ENCODE data around the gene MAGEF1.

MAGEF1 gene

GRCh38 chr3:184745526-184745925, 33.7 kb upstream of the MAGEF1 start:
- Histone ChIP-seq H3K79me1 (replicated peaks; ENCODE audit: low read length, poor library complexity, severe bottlenecking) (no peaks in the 10 kb centered on the region), H3K4me2 (ENCODE audit: low read length, poor library complexity, severe bottlenecking) (no peak overlapping the region), H2AK5ac (ENCODE audit: low read length, severe bottlenecking) (no peak overlapping the region), H3K23ac (ENCODE audit: low read length in 2 of 2) (no peak overlapping the region), H3K4me3 (ENCODE audit: insufficient read depth in 1 of 2, low read depth in 1 of 2, low read length in 2 of 2) (no peak overlapping the region), H3K36me3 (ENCODE audit: control insufficient read depth in 1 of 2, insufficient read depth in 2 of 2, low read depth in 1 of 2, low read length in 2 of 2) (no peaks in the 10 kb centered on the region), H2BK12ac (ENCODE audit: low read length in 2 of 2) (no peak overlapping the region), H3K4me1 (ENCODE audit: control insufficient read depth, insufficient read depth, low read depth, low read length) (peaks cover 5% of the 10 kb centered on the region), H3K27ac (ENCODE audit: low read length, poor library complexity, severe bottlenecking) (no peak overlapping the region), H3K14ac (ENCODE audit: low read length in 2 of 2) (no peak overlapping the region), H2AFZ (ENCODE audit: low read depth, low read length) (no peak overlapping the region), H4K8ac (ENCODE audit: low read length) (no peak overlapping the region), H2BK120ac (ENCODE audit: low read depth, low read length) (no peak overlapping the region), H2BK5ac (ENCODE audit: low read depth, low read length, poor library complexity, severe bottlenecking) (no peak overlapping the region), H2BK15ac (ENCODE audit: low read depth, poor library complexity, severe bottlenecking) (peak overlapping the region; percentile 40), H3K18ac (ENCODE audit: low read depth in 1 of 2, low read length in 2 of 2) (no peak overlapping the region), H3K27me3 (ENCODE audit: control insufficient read depth in 1 of 2, insufficient read depth in 1 of 2, low read length in 2 of 2) (peaks cover 0 to 23% of the 10 kb centered on the region in 2 experiments), H4K91ac (ENCODE audit: low read length) (no peak overlapping the region), H3K9ac (ENCODE audit: low read length) (no peak overlapping the region), H3K4ac (ENCODE audit: low read depth in 1 of 2, low read length in 2 of 2) (no peak overlapping the region), H3K9me3 (ENCODE audit: control insufficient read depth, low read length) (no peaks in the 10 kb centered on the region)
- no peak for DNase-seq
- 86% methylated on average over 11 of the region's 11 CpGs for WGBS

- no peak overlapping the region for H2AFZ ChIP-seq (ENCODE audit: low read depth, low read length)
- H3K27me3 ChIP-seq (ENCODE audit: control insufficient read depth in 1 of 2, insufficient read depth in 1 of 2, low read length in 2 of 2) = peaks cover 0 to 12% of the 10 kb centered on the region in 2 experiments
- H2BK15ac ChIP-seq (ENCODE audit: low read depth, poor library complexity, severe bottlenecking) = no peak overlapping the region
- H3K4me2 ChIP-seq (ENCODE audit: low read length, poor library complexity, severe bottlenecking) = no peak overlapping the region
- H3K4ac ChIP-seq (ENCODE audit: low read depth in 1 of 2, low read length in 2 of 2) = no peak overlapping the region
- no peak overlapping the region for H2AK5ac ChIP-seq (ENCODE audit: low read length, severe bottlenecking)
- H4K8ac ChIP-seq (ENCODE audit: low read length) = no peak overlapping the region
- H2BK120ac ChIP-seq (ENCODE audit: low read depth, low read length) = no peak overlapping the region
- 100% methylated on average over 1 of the region's 3 CpGs for WGBS
- no peak overlapping the region for H2BK5ac ChIP-seq (ENCODE audit: low read depth, low read length, poor library complexity, severe bottlenecking)
- no peaks in the 10 kb centered on the region for H3K36me3 ChIP-seq (ENCODE audit: control insufficient read depth in 1 of 2, insufficient read depth in 2 of 2, low read depth in 1 of 2, low read length in 2 of 2)
- no peak overlapping the region for H3K23ac ChIP-seq (ENCODE audit: low read length in 2 of 2)
- DNase-seq = no peak
- no peak overlapping the region for H3K9ac ChIP-seq (ENCODE audit: low read length)
- no peaks in the 10 kb centered on the region for H3K79me1 ChIP-seq (replicated peaks; ENCODE audit: low read length, poor library complexity, severe bottlenecking)
- H3K14ac ChIP-seq (ENCODE audit: low read length in 2 of 2) = no peak overlapping the region
- H3K4me1 ChIP-seq (ENCODE audit: control insufficient read depth, insufficient read depth, low read depth, low read length) = peaks cover 9% of the 10 kb centered on the region
- no peak overlapping the region for H3K27ac ChIP-seq (ENCODE audit: low read length, poor library complexity, severe bottlenecking)
- no peak overlapping the region for H3K4me3 ChIP-seq (ENCODE audit: insufficient read depth in 1 of 2, low read depth in 1 of 2, low read length in 2 of 2)
- H2BK12ac ChIP-seq (ENCODE audit: low read length in 2 of 2) = no peak overlapping the region
- no peak overlapping the region for H4K91ac ChIP-seq (ENCODE audit: low read length)
- no peak overlapping the region for H3K18ac ChIP-seq (ENCODE audit: low read depth in 1 of 2, low read length in 2 of 2)
- no peaks in the 10 kb centered on the region for H3K9me3 ChIP-seq (ENCODE audit: control insufficient read depth, low read length)
These were observed 31.4 kb upstream of the MAGEF1 start for GRCh38 chr3:184743248-184743647.

- Histone ChIP-seq H3K4ac (ENCODE audit: low read depth in 1 of 2, low read length in 2 of 2) (no peak overlapping the region), H2BK120ac (ENCODE audit: low read depth, low read length) (no peak overlapping the region), H2BK15ac (ENCODE audit: low read depth, poor library complexity, severe bottlenecking) (no peak overlapping the region), H2BK12ac (ENCODE audit: low read length in 2 of 2) (no peak overlapping the region), H3K79me1 (replicated peaks; ENCODE audit: low read length, poor library complexity, severe bottlenecking) (no peaks in the 10 kb centered on the region), H3K4me3 (ENCODE audit: insufficient read depth in 1 of 2, low read depth in 1 of 2, low read length in 2 of 2) (no peak overlapping the region), H3K14ac (ENCODE audit: low read length in 2 of 2) (no peak overlapping the region), H4K8ac (ENCODE audit: low read length) (peak overlapping the region; percentile 27), H2AFZ (ENCODE audit: low read depth, low read length) (no peak overlapping the region), H3K23ac (ENCODE audit: low read length in 2 of 2) (no peak overlapping the region), H3K27me3 (ENCODE audit: control insufficient read depth in 1 of 2, insufficient read depth in 1 of 2, low read length in 2 of 2) (peaks cover 0 to 12% of the 10 kb centered on the region in 2 experiments), H3K27ac (ENCODE audit: low read length, poor library complexity, severe bottlenecking) (no peak overlapping the region), H2AK5ac (ENCODE audit: low read length, severe bottlenecking) (no peak overlapping the region), H4K91ac (ENCODE audit: low read length) (no peak overlapping the region), H3K9me3 (ENCODE audit: control insufficient read depth, low read length) (no peaks in the 10 kb centered on the region), H3K36me3 (ENCODE audit: control insufficient read depth in 1 of 2, insufficient read depth in 2 of 2, low read depth in 1 of 2, low read length in 2 of 2) (no peaks in the 10 kb centered on the region), H3K4me1 (ENCODE audit: control insufficient read depth, insufficient read depth, low read depth, low read length) (peaks cover 12% of the 10 kb centered on the region), H2BK5ac (ENCODE audit: low read depth, low read length, poor library complexity, severe bottlenecking) (no peak overlapping the region), H3K18ac (ENCODE audit: low read depth in 1 of 2, low read length in 2 of 2) (peak overlapping the region in 1 of 2 experiments; percentile 15), H3K9ac (ENCODE audit: low read length) (no peak overlapping the region), H3K4me2 (ENCODE audit: low read length, poor library complexity, severe bottlenecking) (no peak overlapping the region)
- WGBS = 3% methylated on average over 2 of the region's 4 CpGs
- no peak for DNase-seq
These were observed 30.8 kb upstream of the MAGEF1 start for GRCh38 chr3:184742676-184743135.

- DNase-seq = no peak
- WGBS = 60% methylated on average over 8 of the region's 12 CpGs
- peak overlapping the region in 1 of 2 experiments; percentile 15 for H3K18ac ChIP-seq (ENCODE audit: low read depth in 1 of 2, low read length in 2 of 2)
These were observed 30.2 kb upstream of the MAGEF1 start for GRCh38 chr3:184741798-184742675.

More at GRCh38 chr3:184741798-184742675, 30.2 kb upstream of the MAGEF1 start:
- Histone ChIP-seq H3K27me3 (ENCODE audit: control insufficient read depth in 1 of 2, insufficient read depth in 1 of 2, low read length in 2 of 2) (peaks cover 0 to 12% of the 10 kb centered on the region in 2 experiments), H2BK15ac (ENCODE audit: low read depth, poor library complexity, severe bottlenecking) (no peak overlapping the region), H3K9ac (ENCODE audit: low read length) (no peak overlapping the region), H3K27ac (ENCODE audit: low read length, poor library complexity, severe bottlenecking) (no peak overlapping the region), H3K36me3 (ENCODE audit: control insufficient read depth in 1 of 2, insufficient read depth in 2 of 2, low read depth in 1 of 2, low read length in 2 of 2) (no peaks in the 10 kb centered on the region), H2BK5ac (ENCODE audit: low read depth, low read length, poor library complexity, severe bottlenecking) (no peak overlapping the region), H4K91ac (ENCODE audit: low read length) (no peak overlapping the region), H2AFZ (ENCODE audit: low read depth, low read length) (no peak overlapping the region), H3K9me3 (ENCODE audit: control insufficient read depth, low read length) (no peaks in the 10 kb centered on the region), H3K4me3 (ENCODE audit: insufficient read depth in 1 of 2, low read depth in 1 of 2, low read length in 2 of 2) (no peak overlapping the region), H3K4ac (ENCODE audit: low read depth in 1 of 2, low read length in 2 of 2) (no peak overlapping the region), H3K14ac (ENCODE audit: low read length in 2 of 2) (no peak overlapping the region), H3K79me1 (replicated peaks; ENCODE audit: low read length, poor library complexity, severe bottlenecking) (no peaks in the 10 kb centered on the region), H3K4me2 (ENCODE audit: low read length, poor library complexity, severe bottlenecking) (no peak overlapping the region), H4K8ac (ENCODE audit: low read length) (no peak overlapping the region), H2BK12ac (ENCODE audit: low read length in 2 of 2) (no peak overlapping the region), H3K4me1 (ENCODE audit: control insufficient read depth, insufficient read depth, low read depth, low read length) (peaks cover 14% of the 10 kb centered on the region), H2AK5ac (ENCODE audit: low read length, severe bottlenecking) (no peak overlapping the region), H3K23ac (ENCODE audit: low read length in 2 of 2) (no peak overlapping the region), H2BK120ac (ENCODE audit: low read depth, low read length) (no peak overlapping the region)

Measured in mesenchymal stem cell (in vitro differentiated cells and primary cell).